ENCODE data around the gene TRMT2B. TPM values are rescaled to one million over a fixed set of nuclear protein-coding genes. Genes with fewer than 3 reads are reported as not detected.
"Not testable (repeated sequence)": the region's sequence is repeated elsewhere in the genome, so short reads cannot be mapped to it uniquely, and the experiment has no call there.

The TRMT2B gene
- total RNA-seq, 2 experiments from 2014 or later = 27.9 to 28.0 TPM

GRCh38 chrX:101025126-101025525 lies 26.8 kb downstream of the TRMT2B start:
- no peak overlapping the region for H3K27ac Mint-ChIP-seq
- no peak overlapping the region for H3K4me3 Mint-ChIP-seq
- TF ChIP-seq CTCF (IDR thresholded peaks at IDR 0.05) = no peak
- Histone ChIP-seq H3K27me3 (ENCODE audit: control insufficient read depth in 1 of 2, insufficient read depth in 2 of 2, low read length in 2 of 2) (no peaks in the 10 kb centered on the region), H3K36me3 (ENCODE audit: insufficient read depth, low read length) (peaks cover 41% of the 10 kb centered on the region), H3K9me3 (ENCODE audit: control insufficient read depth in 1 of 2, insufficient read depth in 1 of 2, low read length in 2 of 2) (no peaks in the 10 kb centered on the region), H3K4me3 (ENCODE audit: low read length) (no peak overlapping the region), H3K27ac (ENCODE audit: low read depth in 1 of 2, low read length in 2 of 2) (no peak overlapping the region), H3K4me1 (ENCODE audit: insufficient read depth, low read length) (no peaks in the 10 kb centered on the region)
- no peaks in the 10 kb centered on the region for H3K4me1 Mint-ChIP-seq (ENCODE audit: low read depth)
- no peaks in the 10 kb centered on the region for H3K27me3 Mint-ChIP-seq
- H3K9me3 Mint-ChIP-seq = no peaks in the 10 kb centered on the region
- intact Hi-C loops (cut with DNase I, micrococcal nuclease) = no loop called here
- ChIA-PET CTCF (no interaction called here), POLR2A (no interaction called here)
- H3K36me3 Mint-ChIP-seq (ENCODE audit: low read depth) = peaks cover 78% of the 10 kb centered on the region
- no peak for DNase-seq
- no peak for ATAC-seq (ENCODE audit: poor library complexity)

- ChIA-PET CTCF (no interaction called here), POLR2A (no interaction called here)
Observed at GRCh38 chrX:101022020-101022419, 29.9 kb downstream of the TRMT2B start.

GRCh38 chrX:101012031-101012430 lies 39.9 kb downstream of the TRMT2B start:
- H3K36me3 ChIP-seq (ENCODE audit: insufficient read depth, low read length) = peaks cover 48% of the 10 kb centered on the region
- ATAC-seq (ENCODE audit: poor library complexity); H3K27me3 Mint-ChIP-seq; DNase-seq; H3K9me3 ChIP-seq (ENCODE audit: control insufficient read depth in 1 of 2, insufficient read depth in 1 of 2, low read length in 2 of 2); H3K4me1 Mint-ChIP-seq (ENCODE audit: low read depth); H3K4me3 Mint-ChIP-seq; H3K27me3 ChIP-seq (ENCODE audit: control insufficient read depth in 1 of 2, insufficient read depth in 2 of 2, low read length in 2 of 2); H3K9me3 Mint-ChIP-seq; POLR2A ChIA-PET; H3K27ac ChIP-seq (ENCODE audit: low read depth in 1 of 2, low read length in 2 of 2); H3K27ac Mint-ChIP-seq; CTCF ChIA-PET; H3K4me3 ChIP-seq (ENCODE audit: low read length); intact Hi-C loops (cut with DNase I, micrococcal nuclease); H3K4me1 ChIP-seq (ENCODE audit: insufficient read depth, low read length): not testable (repeated sequence)
- peaks cover 65% of the 10 kb centered on the region for H3K36me3 Mint-ChIP-seq (ENCODE audit: low read depth)

More at GRCh38 chrX:101022020-101022419, 29.9 kb downstream of the TRMT2B start:
- no peak for DNase-seq
- Mint-ChIP-seq H3K9me3 (no peaks in the 10 kb centered on the region), H3K4me1 (ENCODE audit: low read depth) (no peaks in the 10 kb centered on the region), H3K36me3 (ENCODE audit: low read depth) (peaks cover 79% of the 10 kb centered on the region), H3K27me3 (no peaks in the 10 kb centered on the region), H3K27ac (no peak overlapping the region), H3K4me3 (no peak overlapping the region)
- Histone ChIP-seq H3K4me1 (ENCODE audit: insufficient read depth, low read length) (no peaks in the 10 kb centered on the region), H3K9me3 (ENCODE audit: control insufficient read depth in 1 of 2, insufficient read depth in 1 of 2, low read length in 2 of 2) (no peaks in the 10 kb centered on the region), H3K27me3 (ENCODE audit: control insufficient read depth in 1 of 2, insufficient read depth in 2 of 2, low read length in 2 of 2) (no peaks in the 10 kb centered on the region), H3K27ac (ENCODE audit: low read depth in 1 of 2, low read length in 2 of 2) (no peak overlapping the region), H3K36me3 (ENCODE audit: insufficient read depth, low read length) (peaks cover 46% of the 10 kb centered on the region), H3K4me3 (ENCODE audit: low read length) (no peak overlapping the region)
- TF ChIP-seq CTCF (IDR thresholded peaks at IDR 0.05) = no peak
- intact Hi-C loops (cut with DNase I, micrococcal nuclease) = no loop called here
- ATAC-seq (ENCODE audit: poor library complexity) = no peak

GRCh38 chrX:101009090-101009489 lies 42.8 kb downstream of the TRMT2B start:
- Histone ChIP-seq H3K4me1 (ENCODE audit: insufficient read depth, low read length) (no peaks in the 10 kb centered on the region), H3K4me3 (ENCODE audit: low read length) (no peak overlapping the region), H3K27ac (ENCODE audit: low read depth in 1 of 2, low read length in 2 of 2) (no peak overlapping the region), H3K36me3 (ENCODE audit: insufficient read depth, low read length) (peaks cover 40% of the 10 kb centered on the region), H3K9me3 (ENCODE audit: control insufficient read depth in 1 of 2, insufficient read depth in 1 of 2, low read length in 2 of 2) (no peaks in the 10 kb centered on the region), H3K27me3 (ENCODE audit: control insufficient read depth in 1 of 2, insufficient read depth in 2 of 2, low read length in 2 of 2) (no peaks in the 10 kb centered on the region)
- ATAC-seq (ENCODE audit: poor library complexity) (no peak), DNase-seq (no peak)
- ChIA-PET CTCF (no interaction called here), POLR2A (no interaction called here)
- Mint-ChIP-seq H3K9me3 (no peaks in the 10 kb centered on the region), H3K27me3 (no peaks in the 10 kb centered on the region), H3K4me3 (no peak overlapping the region), H3K27ac (no peak overlapping the region), H3K4me1 (ENCODE audit: low read depth) (no peaks in the 10 kb centered on the region), H3K36me3 (ENCODE audit: low read depth) (peaks cover 57% of the 10 kb centered on the region)
- TF ChIP-seq CTCF (IDR thresholded peaks at IDR 0.05) = no peak
- intact Hi-C loops (cut with DNase I, micrococcal nuclease) = no loop called here

Data from CD4-positive, alpha-beta T cell (primary cell).